ENCODE results near the gene USP6NL. TPM values are rescaled to one million over a fixed set of nuclear protein-coding genes. Genes with fewer than 3 reads are reported as not detected.
A peak's percentile ranks its signal among the peaks of the same experiment; 100 is the strongest.

Gene USP6NL
- total RNA-seq, 1 experiment from 2014 or later, result 35.6 TPM

DNA sequence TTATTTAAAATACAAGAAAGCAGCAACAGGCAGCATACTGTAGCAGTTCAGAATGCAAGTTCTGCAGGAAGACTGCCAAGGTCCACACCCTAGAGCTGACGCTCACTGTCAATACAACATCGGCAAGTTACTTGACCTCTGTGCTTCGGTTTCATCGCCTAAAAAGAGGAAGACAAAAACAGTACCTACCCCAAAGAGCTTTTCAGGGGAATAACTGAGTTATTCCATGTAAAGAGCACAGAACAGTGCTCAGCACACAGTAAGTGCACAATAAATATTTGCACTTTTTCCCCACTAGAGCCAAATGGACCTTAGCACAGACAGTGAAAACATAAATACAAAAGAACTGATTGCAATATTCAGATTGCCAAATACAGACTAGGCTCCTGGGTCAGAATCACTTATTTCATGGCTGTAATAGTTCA is 88.6 kb downstream of the USP6NL start:
- Mint-ChIP-seq H3K27me3 (ENCODE audit: insufficient read depth, unreplicated experiment) (no peaks in the 10 kb centered on the region), H3K27ac (ENCODE audit: unreplicated experiment) (no peak overlapping the region), H3K4me1 (ENCODE audit: low read depth, unreplicated experiment) (peaks cover 6% of the 10 kb centered on the region), H3K9me3 (ENCODE audit: unreplicated experiment) (no peaks in the 10 kb centered on the region), H3K4me3 (ENCODE audit: unreplicated experiment) (no peak overlapping the region), H3K36me3 (ENCODE audit: insufficient read depth, unreplicated experiment) (peaks cover 18% of the 10 kb centered on the region)
- DNase-seq, result no peak
- ChIA-PET CTCF (no interaction called here), POLR2A (interaction anchor here (0.6 kb wide), 1 partner anchor 27 kb away, joined by 3 read pairs; no protein-coding TSS in a partner anchor)
- BruUV-seq (replicated peaks), result no TSS peak
- H3K4me3 ChIP-seq (ENCODE audit: low read depth, low read length), result no peak overlapping the region
- intact Hi-C loops (cut with micrococcal nuclease; ENCODE audit: unreplicated experiment), result no loop called here
- H3K9me3 ChIP-seq, result no peaks in the 10 kb centered on the region
- H3K4me1 ChIP-seq, result no peaks in the 10 kb centered on the region
- no peaks in the 10 kb centered on the region for H3K36me3 ChIP-seq (ENCODE audit: control insufficient read depth, insufficient read depth, low read length)
- no peaks in the 10 kb centered on the region for H3K27me3 ChIP-seq (replicated peaks; ENCODE audit: control insufficient read depth, insufficient read depth, low read length)
- no peak for TF ChIP-seq CTCF (IDR thresholded peaks at IDR 0.05; ENCODE audit: insufficient read depth in 1 of 2, low read depth in 1 of 2, low read length in 1 of 2, severe bottlenecking in 1 of 2, unreplicated experiment in 1 of 2)

DNA sequence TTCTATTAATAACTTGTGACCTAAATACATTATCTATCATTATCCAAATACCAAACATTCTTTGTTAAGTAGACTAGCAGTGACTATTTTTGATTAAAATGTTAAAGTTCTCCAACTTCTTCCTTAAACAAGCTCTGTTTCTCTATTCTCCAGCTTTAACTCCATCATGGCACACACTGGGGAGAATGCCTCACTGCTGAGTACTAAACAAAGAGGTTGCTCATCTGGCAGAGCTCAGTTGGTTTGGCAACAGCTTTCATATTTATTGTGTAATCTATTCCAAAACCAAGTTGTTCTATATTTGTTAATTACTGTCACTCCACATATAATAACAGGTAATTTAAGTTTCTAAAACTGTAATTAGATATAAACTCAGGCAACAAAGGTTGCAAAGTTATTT is 89.6 kb downstream of the USP6NL start:
- no peaks in the 10 kb centered on the region for H3K36me3 ChIP-seq (ENCODE audit: control insufficient read depth, insufficient read depth, low read length)
- BruUV-seq (replicated peaks), result no TSS peak
- Mint-ChIP-seq H3K36me3 (ENCODE audit: insufficient read depth, unreplicated experiment) (peaks cover 18% of the 10 kb centered on the region), H3K27me3 (ENCODE audit: insufficient read depth, unreplicated experiment) (no peaks in the 10 kb centered on the region), H3K4me3 (ENCODE audit: unreplicated experiment) (no peak overlapping the region), H3K4me1 (ENCODE audit: low read depth, unreplicated experiment) (peaks cover 1% of the 10 kb centered on the region), H3K9me3 (ENCODE audit: unreplicated experiment) (no peaks in the 10 kb centered on the region), H3K27ac (ENCODE audit: unreplicated experiment) (no peak overlapping the region)
- POLR2A ChIA-PET, result no interaction called here
- no peaks in the 10 kb centered on the region for H3K27me3 ChIP-seq (replicated peaks; ENCODE audit: control insufficient read depth, insufficient read depth, low read length)
- TF ChIP-seq CTCF (IDR thresholded peaks at IDR 0.05; ENCODE audit: insufficient read depth in 1 of 2, low read depth in 1 of 2, low read length in 1 of 2, severe bottlenecking in 1 of 2, unreplicated experiment in 1 of 2), result no peak
- H3K4me3 ChIP-seq (ENCODE audit: low read depth, low read length), result no peak overlapping the region
- no peaks in the 10 kb centered on the region for H3K4me1 ChIP-seq
- no peaks in the 10 kb centered on the region for H3K9me3 ChIP-seq
- DNase-seq, result no peak
- CTCF ChIA-PET, result interaction anchor here (1.0 kb wide), 1 partner anchor 236 kb away, joined by 3 read pairs; no protein-coding TSS in a partner anchor
- intact Hi-C loops (cut with micrococcal nuclease; ENCODE audit: unreplicated experiment), result no loop called here

DNA sequence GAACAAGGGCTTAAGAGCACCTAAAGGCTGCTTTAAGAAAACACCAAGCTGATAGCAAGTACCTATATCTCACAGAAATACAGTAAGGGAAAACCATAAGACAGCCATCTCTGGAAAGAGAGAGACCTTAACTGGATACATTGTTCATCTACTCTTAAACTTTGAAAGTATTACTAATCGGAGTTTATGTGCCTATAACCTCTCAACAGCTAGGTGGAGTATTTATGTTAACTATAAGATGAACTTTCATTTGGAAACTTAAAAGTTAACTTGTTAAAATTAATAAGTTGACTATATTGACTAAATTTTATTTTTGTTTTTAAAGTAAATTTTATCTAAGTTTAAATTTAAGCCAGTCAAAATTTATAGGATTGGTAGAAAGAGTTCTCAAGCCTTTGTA is 90.6 kb downstream of the USP6NL start:
- BruUV-seq (replicated peaks), result no TSS peak
- ChIA-PET CTCF (interaction anchor here (1.1 kb wide), 1 partner anchor 204 kb away, joined by 4 read pairs; no protein-coding TSS in a partner anchor), POLR2A (no interaction called here)
- intact Hi-C loops (cut with micrococcal nuclease; ENCODE audit: unreplicated experiment), result no loop called here
- H3K4me1 Mint-ChIP-seq (ENCODE audit: low read depth, unreplicated experiment), result no peaks in the 10 kb centered on the region
- no peaks in the 10 kb centered on the region for H3K27me3 Mint-ChIP-seq (ENCODE audit: insufficient read depth, unreplicated experiment)
- peaks cover 18% of the 10 kb centered on the region for H3K36me3 Mint-ChIP-seq (ENCODE audit: insufficient read depth, unreplicated experiment)
- peak in 1 of 2 experiments; percentile 14 for TF ChIP-seq CTCF (IDR thresholded peaks at IDR 0.05; ENCODE audit: insufficient read depth in 1 of 2, low read depth in 1 of 2, low read length in 1 of 2, severe bottlenecking in 1 of 2, unreplicated experiment in 1 of 2)
- H3K4me3 ChIP-seq (ENCODE audit: low read depth, low read length), result no peak overlapping the region
- H3K9me3 Mint-ChIP-seq (ENCODE audit: unreplicated experiment), result no peaks in the 10 kb centered on the region
- no peaks in the 10 kb centered on the region for H3K36me3 ChIP-seq (ENCODE audit: control insufficient read depth, insufficient read depth, low read length)
- no peak for DNase-seq
- H3K9me3 ChIP-seq, result no peaks in the 10 kb centered on the region
- H3K27me3 ChIP-seq (replicated peaks; ENCODE audit: control insufficient read depth, insufficient read depth, low read length), result no peaks in the 10 kb centered on the region
- H3K4me3 Mint-ChIP-seq (ENCODE audit: unreplicated experiment), result no peak overlapping the region
- H3K27ac Mint-ChIP-seq (ENCODE audit: unreplicated experiment), result no peak overlapping the region
- no peaks in the 10 kb centered on the region for H3K4me1 ChIP-seq

All from Caco-2 (cell line).